ENCODE data around the gene RELCH.

Gene RELCH

GRCh38 chr18:62323483-62324180 lies 136.6 kb downstream of the RELCH start:
- DNase-seq = no peak

DNA sequence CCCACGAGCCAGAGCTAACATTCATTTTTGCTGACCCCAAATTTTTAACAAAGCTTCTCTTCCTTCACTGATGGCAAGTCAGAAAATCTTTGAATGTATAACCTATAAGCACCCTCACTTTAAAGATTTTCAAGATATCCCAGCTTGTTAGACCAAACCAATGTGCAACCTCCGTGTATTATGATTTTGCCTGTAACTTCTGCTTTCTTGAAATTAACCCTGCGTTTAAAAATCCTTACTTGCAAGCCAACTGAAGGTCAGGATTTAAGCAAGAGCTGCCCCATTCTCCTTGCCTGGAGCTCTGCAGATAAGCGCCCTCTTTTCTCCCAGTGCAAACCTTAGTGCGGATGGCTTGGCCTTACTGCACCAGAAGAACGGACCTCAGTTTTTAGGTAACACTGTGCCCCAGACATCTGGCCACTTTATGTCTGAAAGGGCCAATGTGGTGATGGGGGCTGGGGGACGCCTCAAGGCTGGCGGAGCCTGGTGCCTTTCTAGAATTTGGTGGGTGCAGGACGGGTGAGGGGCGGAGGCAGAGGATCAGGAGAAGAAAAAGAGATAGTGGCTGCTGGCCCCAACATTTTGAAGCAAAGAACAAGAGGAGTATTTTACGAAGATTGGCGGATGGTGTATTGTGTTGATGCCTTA lies 137.2 kb downstream of the RELCH start:
- peak; percentile 36 to 68 (median 55) for DNase-seq

GRCh38 chr18:62324917-62325805 lies 138.1 kb downstream of the RELCH start, which contains the start of gene TNFRSF11A:
Gene TNFRSF11A (plus strand): TSS chr18:62325310. CDS start chr18:62325353, 43 bp downstream.
- peak; percentile 53 to 82 (median 68) for DNase-seq

DNA sequence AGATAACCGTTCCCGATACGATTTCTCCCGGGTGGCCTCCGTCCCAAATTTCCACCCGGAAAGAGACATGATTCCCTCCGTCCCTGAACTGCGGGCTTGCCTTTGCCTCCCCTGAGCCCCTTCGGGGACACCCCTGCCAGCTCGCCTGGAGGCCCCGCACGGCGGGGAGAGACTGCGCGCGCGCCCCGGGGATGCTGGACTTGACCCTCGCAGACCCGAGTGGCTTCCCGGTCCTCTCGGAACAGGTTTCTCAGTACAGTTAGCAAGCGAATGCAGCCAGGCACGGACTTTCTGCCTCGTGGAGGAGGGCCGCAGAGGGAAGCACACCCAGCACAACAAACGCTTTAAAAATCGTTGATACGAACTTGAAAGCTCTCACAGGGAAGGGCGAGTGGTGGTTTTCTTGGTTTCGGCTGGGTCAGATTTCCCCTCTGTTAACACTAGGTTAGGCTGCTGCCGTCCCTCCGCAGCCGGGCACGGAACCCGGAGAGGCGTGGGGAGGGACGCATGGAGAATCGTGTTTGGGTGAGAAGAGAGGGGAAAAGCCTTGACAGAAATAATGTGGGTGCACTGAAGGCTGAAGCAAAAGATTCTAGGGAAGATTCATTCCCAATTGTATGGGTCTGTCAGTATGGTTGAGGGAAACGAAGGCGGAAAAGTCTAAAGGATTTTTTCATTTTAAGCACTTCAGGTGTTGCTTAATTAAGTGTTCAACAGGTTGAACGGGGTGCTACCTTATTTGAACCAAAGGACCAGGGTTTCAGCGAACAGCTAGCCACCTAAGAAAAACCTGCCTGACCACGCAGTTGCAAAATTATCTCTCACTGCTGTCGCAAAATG lies 139.0 kb downstream of the RELCH start:
- peak; percentile 20 to 53 (median 44) for DNase-seq

DNA sequence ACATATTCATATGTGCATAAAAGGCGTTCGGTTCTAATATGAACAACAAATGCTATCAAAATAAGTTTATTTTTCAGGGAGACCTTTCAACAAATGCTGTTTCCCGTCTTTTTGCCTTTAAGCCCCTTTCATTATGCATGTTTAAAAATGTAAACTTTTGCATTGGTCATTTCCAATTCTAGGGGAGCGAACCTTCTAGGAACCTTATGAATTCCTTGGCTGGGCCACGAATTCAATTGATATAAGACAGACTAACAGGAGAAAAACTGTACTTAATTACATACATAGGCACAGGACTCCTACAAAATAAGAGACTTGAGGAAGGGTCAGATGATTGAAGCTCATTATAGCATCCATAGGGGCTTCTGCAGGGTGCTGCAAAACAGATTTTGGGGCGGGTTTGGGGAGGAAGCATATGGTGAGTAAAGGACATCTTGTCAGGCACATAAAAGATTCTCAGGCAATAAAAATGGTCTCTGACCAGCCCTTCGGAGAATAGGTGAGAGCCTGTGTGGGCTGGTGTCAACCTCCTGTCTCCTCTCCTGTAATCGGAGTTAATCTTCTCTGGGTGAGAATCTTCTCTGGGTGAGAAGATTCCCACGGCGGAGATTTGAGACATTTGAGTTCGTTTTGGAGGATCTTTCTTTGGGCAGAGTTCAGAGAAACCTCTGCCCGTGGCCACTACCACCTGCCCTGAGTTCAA lies 139.7 kb downstream of the RELCH start:
- no peak for DNase-seq

- DNase-seq = no peak
Observed at GRCh38 chr18:62327977-62328376, 140.9 kb downstream of the RELCH start.

GRCh38 chr18:62328586-62329525 lies 141.8 kb downstream of the RELCH start:
- DNase-seq = no peak

GRCh38 chr18:62329691-62330454 lies 142.8 kb downstream of the RELCH start:
- DNase-seq = peak; percentile 78 to 92 (median 82)

DNA sequence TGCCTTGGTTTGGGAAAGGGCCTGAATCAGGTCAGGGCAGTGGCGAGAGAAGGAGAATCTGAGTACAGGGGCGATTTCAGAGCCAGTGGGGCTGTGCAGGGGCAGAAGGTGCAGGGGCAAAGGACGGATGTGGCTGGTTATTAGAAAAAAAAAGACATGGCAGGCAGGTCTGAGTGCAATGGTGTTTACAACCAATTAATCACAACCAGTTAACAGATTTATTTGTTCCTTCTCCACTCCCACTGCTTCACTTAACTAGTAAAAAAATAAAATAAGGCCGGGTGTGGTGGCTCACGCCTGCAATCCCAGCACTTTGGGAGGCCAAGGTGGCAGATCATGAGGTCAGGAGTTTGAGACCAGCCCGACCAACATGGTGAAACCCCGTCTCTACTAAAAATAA lies 143.6 kb downstream of the RELCH start:
- DNase-seq = no peak

DNA sequence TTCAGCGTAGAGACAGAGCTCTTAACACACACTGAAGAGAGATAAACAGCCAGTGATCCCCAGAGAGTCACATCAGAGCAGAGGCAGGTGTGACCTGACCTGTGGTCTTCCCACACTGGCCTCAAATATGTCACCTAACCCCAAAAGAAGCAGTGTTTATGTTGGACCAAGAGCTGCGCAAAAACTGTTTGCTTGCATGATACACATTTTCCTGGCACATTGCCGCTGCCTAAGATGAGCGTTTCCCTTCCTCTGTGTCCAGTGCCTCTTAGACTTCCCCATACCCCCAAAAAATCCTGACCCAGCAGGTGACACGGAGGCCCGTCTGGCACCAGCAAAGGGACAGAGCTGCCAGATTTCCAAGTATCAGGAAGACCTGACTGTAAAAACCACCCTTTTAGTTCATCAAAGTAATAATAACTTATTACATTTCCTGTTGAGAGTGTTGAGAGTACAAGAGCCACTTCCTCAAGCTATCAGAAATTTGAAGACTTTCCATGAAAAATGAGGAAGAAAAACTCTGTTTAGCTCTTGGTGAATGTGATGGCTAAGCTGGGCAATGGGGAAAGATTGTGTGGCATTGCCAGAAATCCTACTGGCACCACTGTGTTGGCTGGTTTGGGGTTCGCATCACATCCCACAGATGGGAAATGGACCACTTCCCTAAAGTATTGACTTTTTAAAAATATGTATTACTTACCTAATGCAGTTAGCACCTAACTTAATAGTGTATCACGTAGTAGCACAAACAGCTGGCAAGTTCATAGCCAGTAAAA lies 144.7 kb downstream of the RELCH start:
- DNase-seq = peak; percentile 68 to 86 (median 77)

DNA sequence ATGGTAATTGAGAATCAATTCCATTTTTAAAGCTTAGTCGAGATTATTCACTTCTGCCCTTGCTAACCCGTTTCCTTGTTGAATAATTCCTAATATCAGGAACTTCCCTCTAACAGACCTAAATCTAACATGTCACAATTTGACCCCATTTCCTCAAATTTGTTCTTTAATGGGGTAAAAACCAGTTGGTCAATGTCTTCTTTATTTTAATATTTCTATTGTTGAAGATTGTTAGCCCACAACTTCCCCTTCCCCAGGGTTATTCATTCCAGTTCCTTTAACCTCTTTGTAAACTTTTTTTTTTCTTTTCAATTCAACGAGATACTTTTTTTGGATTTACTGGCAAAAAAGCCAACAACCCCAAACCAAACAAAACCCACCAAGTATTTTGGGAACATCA lies 145.4 kb downstream of the RELCH start:
- DNase-seq = peak; percentile 35 to 87 (median 66)

DNA sequence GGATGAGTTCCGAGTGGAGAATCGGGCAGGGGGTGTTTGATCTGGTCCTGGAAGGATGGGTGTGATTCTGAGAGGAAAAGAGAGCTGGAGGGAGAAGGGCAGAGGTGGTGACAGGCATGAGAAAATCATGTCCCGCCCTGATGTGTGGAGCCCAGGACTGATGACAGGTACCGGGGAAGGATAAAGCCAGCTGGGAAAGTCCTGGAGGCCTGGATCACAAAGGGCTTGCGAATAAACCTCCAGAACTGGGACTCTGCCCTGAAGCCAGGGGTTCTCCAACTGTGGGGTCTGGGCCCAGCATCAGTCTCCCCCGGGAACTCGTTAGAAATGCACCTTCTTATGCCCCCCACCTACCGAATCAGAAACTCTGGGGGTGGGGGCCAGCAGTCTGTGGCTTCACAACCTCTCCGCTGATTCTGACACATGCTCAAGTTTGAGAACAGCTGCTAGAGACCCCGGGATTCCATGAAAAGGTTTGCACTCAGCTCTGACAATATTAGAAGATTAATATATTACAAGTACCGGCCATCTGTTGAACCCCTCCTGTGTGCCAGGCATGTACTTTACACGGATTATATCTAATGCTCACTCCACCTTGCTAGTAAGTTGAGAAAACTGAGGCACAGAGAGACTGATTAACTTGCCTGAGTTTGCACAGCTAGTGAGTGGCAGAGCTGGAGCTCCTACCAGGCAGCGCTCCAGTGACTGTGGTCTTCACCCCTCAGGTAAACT lies 146.1 kb downstream of the RELCH start:
- no peak for DNase-seq

GRCh38 chr18:62334120-62334519 lies 147.1 kb downstream of the RELCH start:
- DNase-seq = peak in 1 of 4 experiments; percentile 29

DNA sequence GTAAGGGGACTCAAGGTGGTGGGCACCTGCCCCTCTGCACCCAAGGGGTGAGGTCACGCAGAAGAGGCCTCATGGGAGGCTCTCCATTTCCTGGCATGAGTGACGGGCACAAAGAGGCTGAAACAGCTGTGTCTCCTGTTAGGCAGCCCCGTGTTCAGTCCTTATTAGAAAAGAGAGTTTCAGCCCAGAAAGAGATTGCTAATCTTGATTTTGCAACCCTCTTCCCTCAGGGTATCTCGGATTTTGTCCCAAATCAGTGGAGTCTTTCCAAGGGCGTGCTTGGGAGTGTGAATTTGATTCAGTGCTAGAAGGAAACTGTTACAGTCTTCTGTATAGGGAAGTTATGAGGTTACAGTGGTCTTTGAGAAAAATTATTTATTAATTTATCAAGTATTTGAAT lies 148.4 kb downstream of the RELCH start:
- DNase-seq = no peak

DNA sequence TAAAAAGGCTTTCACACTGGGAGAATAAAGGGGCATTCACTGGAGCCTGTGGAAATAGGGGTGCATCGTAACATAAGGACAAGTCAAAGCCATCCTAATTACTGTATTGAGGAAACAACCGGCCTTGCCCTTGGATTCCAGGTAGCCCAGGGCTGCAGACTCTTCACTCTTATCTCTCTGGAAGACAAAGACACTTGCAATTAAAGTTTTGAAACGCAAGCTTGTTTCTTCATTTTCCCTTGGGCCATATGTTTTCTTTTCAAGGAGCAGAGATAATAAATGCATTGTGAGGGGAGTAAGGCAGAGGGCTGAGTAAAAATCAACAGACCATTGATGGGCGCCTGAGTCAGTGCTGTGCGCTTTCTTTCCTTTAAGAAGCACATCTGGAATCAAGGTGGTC lies 149.6 kb downstream of the RELCH start:
- no peak for DNase-seq

DNA sequence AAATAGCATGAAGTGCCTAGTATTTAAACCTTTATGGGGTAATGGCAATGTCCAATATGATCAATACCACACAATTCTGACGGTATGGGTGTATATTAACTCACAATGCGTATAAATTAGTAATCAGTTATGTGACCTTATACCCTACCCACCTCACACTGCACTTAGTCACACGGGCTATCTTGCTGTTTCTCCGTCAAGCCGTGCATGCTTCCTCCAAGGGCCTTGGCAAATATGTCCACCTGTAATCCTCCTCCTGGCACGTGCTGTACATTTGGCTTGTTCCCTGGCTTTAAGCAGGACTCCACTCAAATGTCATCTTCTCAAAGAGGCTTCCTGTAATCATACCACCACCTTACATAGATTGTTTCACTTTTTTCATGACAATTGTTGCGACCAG lies 150.3 kb downstream of the RELCH start:
- DNase-seq = no peak

DNA sequence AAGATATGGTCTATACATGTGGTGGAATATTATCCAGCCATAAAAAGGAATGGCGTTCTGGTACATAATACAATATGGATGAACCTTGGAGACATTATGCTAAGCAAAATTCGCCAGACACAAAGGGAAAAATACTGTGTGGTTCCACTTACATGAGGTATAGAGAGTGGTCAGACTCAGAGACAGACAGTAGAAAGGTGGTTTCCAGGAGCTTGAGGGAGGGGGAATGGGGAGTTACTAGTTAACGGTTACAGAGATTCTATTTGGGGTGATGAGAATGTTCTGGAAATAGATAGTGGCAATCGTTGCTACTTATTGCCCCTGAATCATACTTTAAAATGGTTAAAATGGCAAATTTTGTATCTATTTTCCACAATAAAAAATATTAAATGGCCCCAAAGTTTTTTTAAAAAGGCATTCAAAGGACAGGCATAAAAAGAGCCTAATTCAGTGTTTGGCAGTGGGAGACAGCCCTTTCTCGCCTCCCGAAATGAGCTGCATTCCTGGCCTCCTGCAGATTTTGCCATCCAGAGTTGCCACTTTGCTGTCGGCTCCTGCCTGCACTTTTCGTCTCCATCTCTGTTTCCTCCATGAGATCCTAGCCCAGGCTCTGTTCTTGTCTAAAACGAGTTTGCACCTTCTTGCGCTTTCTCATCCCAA lies 151.5 kb downstream of the RELCH start:
- no peak for DNase-seq

Data from suppressor macrophage (primary cell).